GM12891 (cell line): ENCODE measurements around the gene FADS1.

Source experiments
- PAX5 ChIP-seq: IDR thresholded peaks from 2 replicates; pipeline ENCODE4 v1.6.1; 2011; ENCODE audit warnings: low read length, moderate library complexity, mild to moderate bottlenecking; ENCODE audit not compliant: insufficient read depth, severe bottlenecking
- POLR2A ChIP-seq: IDR thresholded peaks from 2 replicates; pipeline ENCODE4 v1.6.1; 2011; ENCODE audit warnings: low read depth, low read length, control low read depth
- POLR2AphosphoS5 ChIP-seq: IDR thresholded peaks from 2 replicates; pipeline ENCODE4 v1.6.1; 2011; ENCODE audit warnings: low read depth, low read length, control low read depth
- SPI1 ChIP-seq: IDR thresholded peaks from 2 replicates; pipeline ENCODE4 v1.6.1; 2011; ENCODE audit warnings: low read depth, low read length, control low read depth
- TAF1 ChIP-seq: IDR thresholded peaks from 2 replicates; pipeline ENCODE4 v1.6.1; 2011; ENCODE audit warnings: low read depth, low read length, control low read depth

GRCh38 chr11:61815790-61816735 lies 740 bp downstream of the FADS1 start:
- TF ChIP-seq POLR2AphosphoS5 (no peak), TAF1 (no peak), POLR2A (no peak), SPI1 (no peak), PAX5 (no peak)
